Measurements from ENCODE around the gene VPS51.

The VPS51 gene

DNA sequence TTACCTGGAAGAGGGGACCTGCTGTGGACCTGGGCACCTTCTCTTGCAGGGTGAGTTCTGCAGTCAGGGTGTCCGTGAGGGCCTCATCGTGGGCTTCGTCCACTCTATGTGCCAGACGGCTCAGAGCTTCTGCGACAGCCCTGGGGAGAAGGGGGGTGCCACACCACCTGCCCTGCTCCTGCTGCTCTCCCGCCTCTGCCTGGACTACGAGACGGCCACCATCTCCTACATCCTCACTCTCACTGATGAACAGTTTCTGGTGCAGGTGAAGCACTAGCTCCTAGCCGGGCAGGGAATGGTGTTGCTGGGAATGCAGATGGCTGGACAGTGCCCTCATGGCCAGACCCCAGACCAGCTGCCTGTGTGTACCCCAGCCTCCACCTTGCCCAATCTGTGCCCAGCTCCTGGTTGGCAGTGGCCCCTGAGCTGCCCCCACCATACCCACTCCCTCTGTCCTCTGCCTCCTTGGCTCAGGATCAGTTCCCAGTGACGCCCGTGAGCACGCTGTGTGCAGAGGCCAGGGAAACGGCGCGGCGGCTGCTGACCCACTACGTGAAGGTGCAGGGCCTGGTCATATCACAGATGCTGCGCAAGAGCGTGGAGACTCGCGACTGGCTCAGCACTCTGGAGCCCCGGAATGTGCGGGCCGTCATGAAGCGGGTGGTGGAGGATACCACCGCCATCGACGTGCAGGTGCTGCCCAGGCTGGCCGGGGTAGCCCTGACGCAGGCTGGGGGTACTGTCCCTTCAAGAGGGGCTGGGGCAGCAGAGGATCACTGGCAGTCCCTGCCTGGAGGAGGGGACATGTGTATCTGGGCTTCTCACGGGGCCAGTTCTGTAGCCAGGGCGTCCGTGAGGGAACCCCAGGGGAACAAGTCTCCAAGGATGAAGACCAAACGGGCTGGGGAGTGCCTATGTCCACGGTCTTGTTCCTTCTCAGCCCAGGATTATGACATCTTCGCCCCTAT, 13.5 kb downstream of the VPS51 start:
- Histone ChIP-seq H3K36me3 (ENCODE audit: low read depth) (0 out of 2 replicates have a peak, but pooled peaks cover 3% of the 10 kb centered on the region), H3K4me1 (ENCODE audit: insufficient read depth, poor library complexity, severe bottlenecking) (peaks cover 5% of the 10 kb centered on the region), H3K9me3 (ENCODE audit: severe bottlenecking) (no peaks in the 10 kb centered on the region), H3K4me3 (ENCODE audit: severe bottlenecking) (no peak overlapping the region), H3K27me3 (ENCODE audit: insufficient read depth, poor library complexity, severe bottlenecking) (no peaks in the 10 kb centered on the region), H3K27ac (ENCODE audit: poor library complexity, severe bottlenecking) (no peak overlapping the region)
- DNase-seq (ENCODE audit: low spot score), result peak; percentile 62
- TF ChIP-seq, protein P1, sequence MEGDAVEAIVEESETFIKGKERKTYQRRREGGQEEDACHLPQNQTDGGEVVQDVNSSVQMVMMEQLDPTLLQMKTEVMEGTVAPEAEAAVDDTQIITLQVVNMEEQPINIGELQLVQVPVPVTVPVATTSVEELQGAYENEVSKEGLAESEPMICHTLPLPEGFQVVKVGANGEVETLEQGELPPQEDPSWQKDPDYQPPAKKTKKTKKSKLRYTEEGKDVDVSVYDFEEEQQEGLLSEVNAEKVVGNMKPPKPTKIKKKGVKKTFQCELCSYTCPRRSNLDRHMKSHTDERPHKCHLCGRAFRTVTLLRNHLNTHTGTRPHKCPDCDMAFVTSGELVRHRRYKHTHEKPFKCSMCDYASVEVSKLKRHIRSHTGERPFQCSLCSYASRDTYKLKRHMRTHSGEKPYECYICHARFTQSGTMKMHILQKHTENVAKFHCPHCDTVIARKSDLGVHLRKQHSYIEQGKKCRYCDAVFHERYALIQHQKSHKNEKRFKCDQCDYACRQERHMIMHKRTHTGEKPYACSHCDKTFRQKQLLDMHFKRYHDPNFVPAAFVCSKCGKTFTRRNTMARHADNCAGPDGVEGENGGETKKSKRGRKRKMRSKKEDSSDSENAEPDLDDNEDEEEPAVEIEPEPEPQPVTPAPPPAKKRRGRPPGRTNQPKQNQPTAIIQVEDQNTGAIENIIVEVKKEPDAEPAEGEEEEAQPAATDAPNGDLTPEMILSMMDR (IDR thresholded peaks at IDR 0.05; ENCODE audit: poor library complexity, severe bottlenecking), result no peak
- no peak for ATAC-seq (ENCODE audit: low read depth)

DNA sequence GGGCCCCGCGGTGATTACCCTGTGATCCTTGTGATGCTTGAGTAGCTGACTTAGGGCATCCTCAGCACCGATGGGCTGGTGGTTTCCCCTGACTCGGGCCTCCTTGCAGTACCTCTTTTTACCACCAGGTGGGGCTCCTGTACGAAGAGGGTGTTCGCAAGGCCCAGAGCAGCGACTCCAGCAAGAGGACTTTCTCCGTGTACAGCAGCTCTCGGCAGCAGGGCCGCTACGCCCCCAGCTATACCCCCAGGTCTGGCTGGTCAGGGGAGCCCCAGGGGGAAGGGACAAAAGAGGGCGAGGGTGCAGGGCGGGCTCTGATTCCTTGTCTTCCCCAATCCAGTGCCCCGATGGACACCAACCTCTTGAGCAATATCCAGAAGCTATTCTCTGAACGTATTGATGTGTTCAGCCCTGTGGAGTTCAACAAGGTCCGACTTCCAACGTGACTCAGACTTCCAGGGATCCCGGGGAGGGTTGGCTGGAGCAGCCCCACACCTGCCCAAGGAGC, 14.4 kb downstream of the VPS51 start:
- peak; percentile 43 for ATAC-seq (ENCODE audit: low read depth)
- no peaks in the 10 kb centered on the region for H3K27me3 ChIP-seq (ENCODE audit: insufficient read depth, poor library complexity, severe bottlenecking)
- H3K27ac ChIP-seq (ENCODE audit: poor library complexity, severe bottlenecking), result peak overlapping the region; percentile 45
- no peaks in the 10 kb centered on the region for H3K36me3 ChIP-seq (ENCODE audit: low read depth)
- peak; percentile 71 for DNase-seq (ENCODE audit: low spot score)
- no peaks in the 10 kb centered on the region for H3K9me3 ChIP-seq (ENCODE audit: severe bottlenecking)
- H3K4me3 ChIP-seq (ENCODE audit: severe bottlenecking), result no peak overlapping the region
- TF ChIP-seq, protein P1 (IDR thresholded peaks at IDR 0.05; ENCODE audit: poor library complexity, severe bottlenecking), result peak; percentile 93
- peaks cover 5% of the 10 kb centered on the region for H3K4me1 ChIP-seq (ENCODE audit: insufficient read depth, poor library complexity, severe bottlenecking)

DNA sequence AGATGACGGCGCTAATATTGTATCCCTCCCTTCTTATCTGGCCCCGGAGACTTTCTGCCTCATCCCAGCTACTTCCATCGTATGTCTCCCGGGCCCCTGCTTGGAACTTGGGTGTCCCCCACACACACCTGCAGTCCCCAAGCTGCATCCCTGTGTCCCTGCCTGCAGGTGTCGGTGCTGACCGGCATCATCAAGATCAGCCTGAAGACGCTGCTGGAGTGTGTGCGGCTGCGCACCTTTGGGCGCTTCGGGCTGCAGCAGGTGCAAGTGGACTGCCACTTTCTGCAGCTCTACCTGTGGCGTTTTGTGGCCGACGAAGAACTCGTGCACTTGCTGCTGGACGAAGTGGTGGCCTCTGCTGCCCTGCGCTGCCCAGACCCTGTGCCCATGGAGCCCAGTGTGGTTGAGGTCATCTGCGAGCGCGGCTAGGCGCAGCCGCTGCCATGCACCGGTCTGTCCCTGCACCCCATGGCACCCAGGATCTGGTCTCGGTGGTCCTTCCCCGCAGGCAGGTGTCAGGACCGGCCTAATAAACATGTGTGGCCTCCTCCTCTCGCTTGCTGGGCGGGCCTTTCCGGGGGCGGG, 15.2 kb downstream of the VPS51 start:
- Histone ChIP-seq H3K27me3 (ENCODE audit: insufficient read depth, poor library complexity, severe bottlenecking) (no peaks in the 10 kb centered on the region), H3K4me3 (ENCODE audit: severe bottlenecking) (no peak overlapping the region), H3K36me3 (ENCODE audit: low read depth) (peaks cover 7% of the 10 kb centered on the region; the same call in 1 of the 2 replicates), H3K27ac (ENCODE audit: poor library complexity, severe bottlenecking) (peak overlapping the region; percentile 45), H3K4me1 (ENCODE audit: insufficient read depth, poor library complexity, severe bottlenecking) (peaks cover 6% of the 10 kb centered on the region), H3K9me3 (ENCODE audit: severe bottlenecking) (no peaks in the 10 kb centered on the region)
- TF ChIP-seq, protein P1 (IDR thresholded peaks at IDR 0.05; ENCODE audit: poor library complexity, severe bottlenecking), result no peak
- no peak for DNase-seq (ENCODE audit: low spot score)
- ATAC-seq (ENCODE audit: low read depth), result no peak

DNA sequence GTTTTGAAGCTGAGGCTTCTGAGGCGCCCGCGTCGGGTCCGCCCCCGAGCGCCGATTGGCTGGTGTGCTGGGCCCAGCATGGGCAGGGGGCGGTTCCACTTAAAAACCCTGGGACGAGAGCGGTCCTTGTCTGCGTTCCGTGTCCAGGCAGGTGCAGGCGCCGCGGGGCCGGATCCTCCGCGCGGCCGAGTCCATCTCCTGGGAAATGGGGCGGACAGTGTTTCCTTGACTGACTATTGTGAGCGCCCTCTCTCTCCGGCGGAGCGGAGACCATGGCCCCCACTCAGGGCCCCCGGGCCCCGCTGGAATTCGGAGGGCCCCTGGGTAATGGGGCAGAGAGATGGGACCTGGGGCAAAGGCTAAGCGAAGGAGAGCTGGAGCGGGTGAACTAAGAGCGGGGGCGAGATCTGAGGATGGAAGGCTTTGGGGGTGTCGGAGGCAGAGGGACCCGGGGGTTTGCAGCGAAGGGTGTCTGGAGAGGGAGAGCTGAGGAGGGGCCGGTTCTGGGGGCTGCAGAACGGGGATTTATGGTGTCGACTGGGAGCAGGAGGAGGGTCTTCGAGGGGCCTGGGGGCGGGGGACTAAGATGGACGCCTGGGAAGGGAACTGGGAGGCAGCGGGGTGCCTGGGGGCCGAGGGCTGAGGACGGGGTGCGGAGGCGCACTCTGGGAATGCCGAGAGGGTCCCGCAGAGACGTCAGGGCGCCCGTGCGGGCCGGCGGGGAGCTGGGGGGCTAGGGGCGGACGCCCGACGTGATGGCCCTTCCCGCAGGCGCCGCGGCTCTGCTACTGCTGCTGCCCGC, 15.9 kb downstream of the VPS51 start, which contains the start of gene TM7SF2:
TM7SF2 (plus strand) TSS at position 129 of the 802 bp plus-strand sequence; CDS start at position 273, 144 bp downstream.
- Histone ChIP-seq H3K27ac (ENCODE audit: poor library complexity, severe bottlenecking) (peak within 1 kb of the TSS; percentile 45), H3K36me3 (ENCODE audit: low read depth) (peaks cover 10% of the 10 kb centered on the region; the same call in 1 of the 2 replicates), H3K27me3 (ENCODE audit: insufficient read depth, poor library complexity, severe bottlenecking) (no peaks in the 10 kb centered on the region), H3K4me1 (ENCODE audit: insufficient read depth, poor library complexity, severe bottlenecking) (peaks cover 10% of the 10 kb centered on the region), H3K9me3 (ENCODE audit: severe bottlenecking) (no peaks in the 10 kb centered on the region), H3K4me3 (ENCODE audit: severe bottlenecking) (peak within 1 kb of the TSS; percentile 39)
- TF ChIP-seq, protein P1 (IDR thresholded peaks at IDR 0.05; ENCODE audit: poor library complexity, severe bottlenecking), result no peak
- DNase-seq (ENCODE audit: low spot score) (peak; percentile 97), ATAC-seq (ENCODE audit: low read depth) (peak; percentile 87)
